Activated naive CD4-positive, alpha-beta T cell treated with anti-CD3 and anti-CD28 coated beads, Interleukin-2, amount 10 ng/mL, durations not matched to agents 7 days and 5 days (primary cell): ENCODE measurements around the gene CETP.
A peak's percentile ranks its signal among the peaks of the same experiment; 100 is the strongest.
"Not testable (repeated sequence)": the region's sequence is repeated elsewhere in the genome, so short reads cannot be mapped to it uniquely, and the experiment has no call there.

Experiments used
- CTCF ChIA-PET: fragments of 350-600 bp; sonication (Branson Sonifier 250); formaldehyde crosslinking; loops from one replicate; lab custom pipeline; 2021; ENCODE audit warnings: antibody characterized with exemption; lab: Charles Lee
- DNase-seq: peaks from one replicate; pipeline ENCODE4 v3.0.0-alpha.2; 2020
- H3K27ac Mint-ChIP-seq: one replicate; pipeline ENCODE4 v1.8.0; 2021; ENCODE audit warnings: mild to moderate bottlenecking, moderate library complexity, mixed read lengths
- H3K27me3 Mint-ChIP-seq: one replicate; pipeline ENCODE4 v1.8.0; 2021; ENCODE audit warnings: mild to moderate bottlenecking, mixed read lengths
- H3K36me3 Mint-ChIP-seq: one replicate; pipeline ENCODE4 v1.8.0; 2021; ENCODE audit warnings: mixed read lengths
- H3K4me1 Mint-ChIP-seq: one replicate; pipeline ENCODE4 v1.8.0; 2021; ENCODE audit warnings: mixed read lengths
- H3K4me3 Mint-ChIP-seq: one replicate; pipeline ENCODE4 v1.8.0; 2021; ENCODE audit warnings: mild to moderate bottlenecking, moderate library complexity, mixed read lengths
- H3K9me3 Mint-ChIP-seq: one replicate; pipeline ENCODE4 v1.8.0; 2021; ENCODE audit warnings: mixed read lengths

The CETP gene

GRCh38 chr16:56986361-56986760, 24.6 kb downstream of the CETP start:
- peaks cover 3% of the 10 kb centered on the region for H3K27me3 Mint-ChIP-seq
- no peaks in the 10 kb centered on the region for H3K9me3 Mint-ChIP-seq
- H3K4me3 Mint-ChIP-seq: peak overlapping the region; percentile 100
- peak overlapping the region; percentile 100 for H3K27ac Mint-ChIP-seq
- no peak for DNase-seq
- CTCF ChIA-PET: interaction anchor here (1.4 kb wide), 1 partner anchor 23 kb away, joined by 3 read pairs; no protein-coding TSS in a partner anchor
- H3K36me3 Mint-ChIP-seq: peaks cover 78% of the 10 kb centered on the region
- H3K4me1 Mint-ChIP-seq: peaks cover 71% of the 10 kb centered on the region

- H3K27ac Mint-ChIP-seq: peak overlapping the region; percentile 100
- not testable (repeated sequence) for DNase-seq, H3K27me3 Mint-ChIP-seq, H3K9me3 Mint-ChIP-seq
- peak overlapping the region; percentile 100 for H3K4me3 Mint-ChIP-seq
- CTCF ChIA-PET: interaction anchor here (1.4 to 3.8 kb wide), 2 partner anchors 23 to 55 kb away, joined by 3 to 18 read pairs; no protein-coding TSS in a partner anchor
- peaks cover 76% of the 10 kb centered on the region for H3K36me3 Mint-ChIP-seq
- H3K4me1 Mint-ChIP-seq: peaks cover 70% of the 10 kb centered on the region
Measured at GRCh38 chr16:56986908-56987307, 25.2 kb downstream of the CETP start.

GRCh38 chr16:56987692-56988091, 25.9 kb downstream of the CETP start:
- H3K27me3 Mint-ChIP-seq: peaks cover 3% of the 10 kb centered on the region

GRCh38 chr16:56988161-56988947, 26.6 kb downstream of the CETP start:
- DNase-seq: no peak
- peaks cover 70% of the 10 kb centered on the region for H3K4me1 Mint-ChIP-seq
- H3K4me3 Mint-ChIP-seq: peak overlapping the region; percentile 100
- peaks cover 3% of the 10 kb centered on the region for H3K27me3 Mint-ChIP-seq
- H3K36me3 Mint-ChIP-seq: peaks cover 74% of the 10 kb centered on the region
- H3K27ac Mint-ChIP-seq: peak overlapping the region; percentile 100
- CTCF ChIA-PET: interaction anchor here (1.3 to 3.8 kb wide), 3 partner anchors 14 to 54 kb away, joined by 3 to 18 read pairs (median 6); no protein-coding TSS in a partner anchor
- no peaks in the 10 kb centered on the region for H3K9me3 Mint-ChIP-seq

More at GRCh38 chr16:56987692-56988091, 25.9 kb downstream of the CETP start:
- H3K4me3 Mint-ChIP-seq: peak overlapping the region; percentile 100
- H3K27ac Mint-ChIP-seq: peak overlapping the region; percentile 100
- H3K4me1 Mint-ChIP-seq: peaks cover 68% of the 10 kb centered on the region
- no peaks in the 10 kb centered on the region for H3K9me3 Mint-ChIP-seq
- H3K36me3 Mint-ChIP-seq: peaks cover 74% of the 10 kb centered on the region
- CTCF ChIA-PET: interaction anchor here (1.5 to 3.8 kb wide), 2 partner anchors 23 to 54 kb away, joined by 6 to 18 read pairs; no protein-coding TSS in a partner anchor
- DNase-seq: no peak

- Mint-ChIP-seq H3K36me3 (peaks cover 80% of the 10 kb centered on the region), H3K9me3 (no peaks in the 10 kb centered on the region), H3K27me3 (peaks cover 3% of the 10 kb centered on the region), H3K27ac (peak within 1 kb of the TSS; percentile 100), H3K4me1 (peaks cover 72% of the 10 kb centered on the region), H3K4me3 (peak within 1 kb of the TSS; percentile 100)
- CTCF ChIA-PET: interaction anchor here (0.6 to 3.8 kb wide), 8 partner anchors 10 to 163 kb away, joined by 3 to 18 read pairs (median 4); no protein-coding TSS in a partner anchor
- DNase-seq: peak; percentile 97
Measured at GRCh38 chr16:56988948-56989945, 27.5 kb downstream of the CETP start, which contains the start of gene NLRC5. TSS of gene NLRC5 (plus strand) at chr16:56989557. CDS start at chr16:57020713, 31,156 bp downstream.

- Mint-ChIP-seq H3K4me1 (peaks cover 72% of the 10 kb centered on the region), H3K4me3 (peak overlapping the region; percentile 100), H3K9me3 (no peaks in the 10 kb centered on the region), H3K27me3 (peaks cover 3% of the 10 kb centered on the region), H3K27ac (peak overlapping the region; percentile 100), H3K36me3 (peaks cover 76% of the 10 kb centered on the region)
- CTCF ChIA-PET: interaction anchor here (0.8 to 3.8 kb wide), 6 partner anchors 10 to 162 kb away, joined by 3 to 18 read pairs (median 4); no protein-coding TSS in a partner anchor
- DNase-seq: no peak
Measured at GRCh38 chr16:56989988-56990387, 28.2 kb downstream of the CETP start.

GRCh38 chr16:56990407-56991286, 28.9 kb downstream of the CETP start:
- peak; percentile 24 for DNase-seq
- peaks cover 72% of the 10 kb centered on the region for H3K4me1 Mint-ChIP-seq
- no peaks in the 10 kb centered on the region for H3K9me3 Mint-ChIP-seq
- H3K36me3 Mint-ChIP-seq: peaks cover 73% of the 10 kb centered on the region
- H3K4me3 Mint-ChIP-seq: peak overlapping the region; percentile 100
- CTCF ChIA-PET: interaction anchor here (1.6 to 3.8 kb wide), 3 partner anchors 15 to 161 kb away, joined by 4 to 18 read pairs (median 4); no protein-coding TSS in a partner anchor
- peak overlapping the region; percentile 100 for H3K27ac Mint-ChIP-seq
- H3K27me3 Mint-ChIP-seq: peaks cover 3% of the 10 kb centered on the region

- peaks cover 78% of the 10 kb centered on the region for H3K36me3 Mint-ChIP-seq
Measured at GRCh38 chr16:56992431-56992830, 30.7 kb downstream of the CETP start.

GRCh38 chr16:56993204-56993603, 31.5 kb downstream of the CETP start:
- no peak for DNase-seq
- Mint-ChIP-seq H3K4me3 (peak overlapping the region; percentile 53), H3K4me1 (peaks cover 71% of the 10 kb centered on the region), H3K36me3 (peaks cover 75% of the 10 kb centered on the region), H3K27me3 (peaks cover 3% of the 10 kb centered on the region), H3K9me3 (no peaks in the 10 kb centered on the region), H3K27ac (peak overlapping the region; percentile 50)
- CTCF ChIA-PET: interaction anchor here (0.7 to 1.6 kb wide), 2 partner anchors 29 to 48 kb away, joined by 3 to 5 read pairs; no protein-coding TSS in a partner anchor

More at GRCh38 chr16:56992431-56992830, 30.7 kb downstream of the CETP start:
- peak overlapping the region; percentile 100 for H3K4me3 Mint-ChIP-seq
- not testable (repeated sequence) for H3K27ac Mint-ChIP-seq, H3K9me3 Mint-ChIP-seq, DNase-seq, H3K27me3 Mint-ChIP-seq
- CTCF ChIA-PET: interaction anchor here (1.6 kb wide), 1 partner anchor 28 kb away, joined by 5 read pairs; no protein-coding TSS in a partner anchor
- H3K4me1 Mint-ChIP-seq: peaks cover 71% of the 10 kb centered on the region

GRCh38 chr16:56994311-56994710, 32.6 kb downstream of the CETP start:
- H3K9me3 Mint-ChIP-seq: no peaks in the 10 kb centered on the region
- peaks cover 78% of the 10 kb centered on the region for H3K36me3 Mint-ChIP-seq
- peaks cover 79% of the 10 kb centered on the region for H3K4me1 Mint-ChIP-seq
- CTCF ChIA-PET: no interaction called here
- no peak for DNase-seq
- H3K27ac Mint-ChIP-seq: peak overlapping the region; percentile 84
- H3K27me3 Mint-ChIP-seq: peaks cover 3% of the 10 kb centered on the region
- peak overlapping the region; percentile 53 for H3K4me3 Mint-ChIP-seq

- Mint-ChIP-seq H3K4me3 (peak overlapping the region; percentile 28), H3K27me3 (no peaks in the 10 kb centered on the region), H3K9me3 (no peaks in the 10 kb centered on the region), H3K36me3 (peaks cover 75% of the 10 kb centered on the region), H3K27ac (peak overlapping the region; percentile 84), H3K4me1 (peaks cover 89% of the 10 kb centered on the region)
- CTCF ChIA-PET: interaction anchor here (1.8 kb wide), 1 partner anchor 10 kb away, joined by 4 read pairs; no protein-coding TSS in a partner anchor
- DNase-seq: no peak
Measured at GRCh38 chr16:56995136-56995805, 33.5 kb downstream of the CETP start.

GRCh38 chr16:56997264-56997663, 35.5 kb downstream of the CETP start:
- CTCF ChIA-PET: interaction anchor here (0.7 kb wide), 1 partner anchor 14 kb away, joined by 3 read pairs; no protein-coding TSS in a partner anchor
- H3K4me3 Mint-ChIP-seq: no peak overlapping the region
- H3K36me3 Mint-ChIP-seq: peaks cover 74% of the 10 kb centered on the region
- no peaks in the 10 kb centered on the region for H3K27me3 Mint-ChIP-seq
- peaks cover 94% of the 10 kb centered on the region for H3K4me1 Mint-ChIP-seq
- H3K27ac Mint-ChIP-seq: peak overlapping the region; percentile 9
- H3K9me3 Mint-ChIP-seq: no peaks in the 10 kb centered on the region
- DNase-seq: no peak
